Activated CD4-positive, alpha-beta T cell treated with anti-CD3 and anti-CD28 coated beads for 36 hours (primary cell): ENCODE measurements around the gene COMMD9. TPM values are rescaled to one million over a fixed set of nuclear protein-coding genes. Genes with fewer than 3 reads are reported as not detected.

Experiments
- ATAC-seq: fragments of 200-7000 bp; cut with Tn5 transposase; one replicate; pipeline ENCODE4 v1.10.0; 2021; ENCODE audit warnings: mild to moderate bottlenecking, moderate library complexity
- CTCF ChIA-PET: fragments of 350-600 bp; sonication (Branson Sonifier 250); formaldehyde crosslinking; loops from one replicate; lab custom pipeline; 2021; ENCODE audit warnings: antibody characterized with exemption; lab: Charles Lee
- POLR2A ChIA-PET: fragments of 350-600 bp; sonication (Branson Sonifier 250); formaldehyde crosslinking; loops from one replicate; lab custom pipeline; 2021; ENCODE audit warnings: antibody characterized with exemption, inconsistent platforms; lab: Charles Lee
- DNase-seq: peaks from one replicate; pipeline ENCODE4 v3.0.0-alpha.2; 2020
- H3K27ac Mint-ChIP-seq: one replicate; pipeline ENCODE4 v1.8.0; 2021; ENCODE audit warnings: mixed read lengths
- H3K27me3 Mint-ChIP-seq: one replicate; pipeline ENCODE4 v1.8.0; 2021; ENCODE audit warnings: mixed read lengths
- H3K36me3 Mint-ChIP-seq: one replicate; pipeline ENCODE4 v1.8.0; 2021; ENCODE audit warnings: low read depth, mixed read lengths
- H3K4me1 Mint-ChIP-seq: one replicate; pipeline ENCODE4 v1.8.0; 2021; ENCODE audit warnings: mixed read lengths
- H3K4me3 Mint-ChIP-seq: one replicate; pipeline ENCODE4 v1.8.0; 2021; ENCODE audit warnings: mild to moderate bottlenecking, moderate library complexity, mixed read lengths
- H3K9me3 Mint-ChIP-seq: one replicate; pipeline ENCODE4 v1.8.0; 2021; ENCODE audit warnings: low read depth, mixed read lengths
- intact Hi-C, 2 experiments: fragments of 100-400 bp; cut with DNase I in 1 of 2; cut with micrococcal nuclease in 1 of 2; formaldehyde crosslinking; loops; one replicate each; pipeline versions ENCODE4 v1.14.2 to v1.15.1; 2022 to 2024; cut with DNase I, micrococcal nuclease
- total RNA-seq, 2 experiments: library from RNA; stranded (reverse); gene quantifications; one replicate each; pipeline ENCODE4 v1.2.3, GENCODE V29; 2021

COMMD9 gene
- total RNA-seq, 2 experiments from 2014 or later, result 33.0 to 44.6 TPM

DNA sequence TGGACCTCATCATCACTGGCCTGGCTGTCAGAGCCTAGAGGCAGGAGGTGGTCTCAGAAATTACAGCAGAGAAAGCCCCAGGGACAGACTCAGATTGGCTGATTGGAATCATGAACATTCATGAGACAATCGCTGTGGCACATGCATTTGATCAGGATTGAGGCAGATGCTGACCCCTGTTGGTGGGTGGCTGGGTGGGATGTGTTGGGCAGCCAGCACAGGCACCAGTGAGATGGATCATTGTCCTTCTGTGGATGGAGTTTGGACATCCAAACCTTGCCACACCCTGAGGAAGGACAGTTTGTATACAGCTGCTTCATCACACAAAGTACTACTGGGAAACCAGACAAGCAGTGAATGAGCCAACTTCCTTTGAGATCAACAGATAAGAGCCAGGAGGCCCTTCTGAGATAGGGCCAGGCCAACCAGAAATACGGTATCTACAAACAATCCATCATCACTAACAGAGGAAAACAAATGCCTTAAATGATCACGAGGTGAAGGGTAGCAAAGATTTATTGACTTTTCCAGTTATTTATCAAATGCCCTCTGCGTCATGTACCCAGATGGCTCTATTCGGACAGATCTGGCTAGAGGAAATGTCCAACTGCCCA, 17.3 kb downstream of the COMMD9 start:
- Mint-ChIP-seq H3K27me3 (no peaks in the 10 kb centered on the region), H3K4me3 (no peak overlapping the region), H3K27ac (no peak overlapping the region), H3K36me3 (peaks cover 34% of the 10 kb centered on the region), H3K4me1 (no peaks in the 10 kb centered on the region), H3K9me3 (no peaks in the 10 kb centered on the region)
- intact Hi-C loops, result no loop called here
- no peak for ATAC-seq
- no peak for DNase-seq
- ChIA-PET CTCF (interaction anchor here (1.2 to 1.6 kb wide), 2 partner anchors 18 to 221 kb away, joined by 3 to 4 read pairs; no protein-coding TSS in a partner anchor), POLR2A (no interaction called here)

- no peak for ATAC-seq
- Mint-ChIP-seq H3K27me3 (no peaks in the 10 kb centered on the region), H3K36me3 (peaks cover 34% of the 10 kb centered on the region), H3K4me3 (no peak overlapping the region), H3K27ac (no peak overlapping the region), H3K4me1 (no peaks in the 10 kb centered on the region), H3K9me3 (no peaks in the 10 kb centered on the region)
- intact Hi-C loops, result no loop called here
- ChIA-PET CTCF (interaction anchor here (1.1 to 1.6 kb wide), 2 partner anchors 222 to 449 kb away, joined by 4 read pairs; no protein-coding TSS in a partner anchor), POLR2A (no interaction called here)
- DNase-seq, result no peak
Observed at GRCh38 chr11:36270701-36271100, 18.5 kb downstream of the COMMD9 start.

DNA sequence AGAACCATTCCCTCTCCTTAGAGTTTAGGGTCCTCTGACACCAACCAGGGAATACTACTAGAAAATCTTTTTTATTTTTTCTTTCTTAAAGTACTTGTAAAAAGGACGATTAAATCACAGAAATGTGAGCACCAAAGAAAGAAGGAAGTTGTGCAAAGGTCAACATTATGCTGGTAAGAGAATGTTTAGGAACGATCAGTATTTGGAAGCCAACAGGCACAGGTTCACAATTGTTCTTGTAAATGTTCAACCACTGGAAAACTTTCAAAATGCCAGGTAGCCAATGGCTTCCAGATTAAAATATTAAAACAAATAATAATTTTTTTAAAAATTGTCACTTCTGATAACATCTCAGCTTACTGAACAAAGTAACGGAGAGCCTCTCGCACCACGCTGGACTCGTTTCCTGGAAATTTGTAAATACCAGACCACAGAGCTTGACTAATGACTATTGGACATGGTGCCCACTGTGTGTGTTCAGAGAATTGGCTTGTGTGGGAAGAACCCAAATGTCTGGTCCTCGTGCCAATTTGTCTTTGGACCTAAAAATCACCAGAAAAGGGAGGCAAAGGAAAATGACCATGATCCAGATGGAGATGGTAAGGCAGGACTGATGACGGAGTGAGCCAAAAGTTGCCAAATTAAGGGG, 20.8 kb downstream of the COMMD9 start:
- ATAC-seq (no peak), DNase-seq (no peak)
- CTCF ChIA-PET, result interaction anchor here (0.8 to 4.0 kb wide), 7 partner anchors 10 to 654 kb away, joined by 3 to 17 read pairs (median 6); no protein-coding TSS in a partner anchor
- Mint-ChIP-seq H3K27me3 (peaks cover 3% of the 10 kb centered on the region), H3K9me3 (no peaks in the 10 kb centered on the region), H3K36me3 (peaks cover 20% of the 10 kb centered on the region), H3K27ac (no peak overlapping the region), H3K4me3 (no peak overlapping the region), H3K4me1 (no peaks in the 10 kb centered on the region)
- POLR2A ChIA-PET, result no interaction called here
- intact Hi-C loops, result loop anchor here (5.0 to 10.0 kb wide), 4 partner anchors 116 to 781 kb away; partner anchors contain the start of gene LDLRAD3 (in 1 of the 2)

GRCh38 chr11:36266767-36267166, 22.5 kb downstream of the COMMD9 start:
- POLR2A ChIA-PET, result no interaction called here
- H3K27ac Mint-ChIP-seq, result no peak overlapping the region
- no peaks in the 10 kb centered on the region for H3K4me1 Mint-ChIP-seq
- peaks cover 6% of the 10 kb centered on the region for H3K36me3 Mint-ChIP-seq
- intact Hi-C loops, result loop anchor here (1.0 to 10.0 kb wide), 7 partner anchors 114 to 779 kb away; partner anchors contain the start of gene LDLRAD3 (in 1 of the 2)
- H3K9me3 Mint-ChIP-seq, result no peaks in the 10 kb centered on the region
- peaks cover 5% of the 10 kb centered on the region for H3K27me3 Mint-ChIP-seq
- ATAC-seq, result no peak
- CTCF ChIA-PET, result interaction anchor here (0.5 to 4.0 kb wide), 26 partner anchors 8 to 783 kb away, joined by 3 to 17 read pairs (median 5); no protein-coding TSS in a partner anchor
- no peak for DNase-seq
- H3K4me3 Mint-ChIP-seq, result no peak overlapping the region

DNA sequence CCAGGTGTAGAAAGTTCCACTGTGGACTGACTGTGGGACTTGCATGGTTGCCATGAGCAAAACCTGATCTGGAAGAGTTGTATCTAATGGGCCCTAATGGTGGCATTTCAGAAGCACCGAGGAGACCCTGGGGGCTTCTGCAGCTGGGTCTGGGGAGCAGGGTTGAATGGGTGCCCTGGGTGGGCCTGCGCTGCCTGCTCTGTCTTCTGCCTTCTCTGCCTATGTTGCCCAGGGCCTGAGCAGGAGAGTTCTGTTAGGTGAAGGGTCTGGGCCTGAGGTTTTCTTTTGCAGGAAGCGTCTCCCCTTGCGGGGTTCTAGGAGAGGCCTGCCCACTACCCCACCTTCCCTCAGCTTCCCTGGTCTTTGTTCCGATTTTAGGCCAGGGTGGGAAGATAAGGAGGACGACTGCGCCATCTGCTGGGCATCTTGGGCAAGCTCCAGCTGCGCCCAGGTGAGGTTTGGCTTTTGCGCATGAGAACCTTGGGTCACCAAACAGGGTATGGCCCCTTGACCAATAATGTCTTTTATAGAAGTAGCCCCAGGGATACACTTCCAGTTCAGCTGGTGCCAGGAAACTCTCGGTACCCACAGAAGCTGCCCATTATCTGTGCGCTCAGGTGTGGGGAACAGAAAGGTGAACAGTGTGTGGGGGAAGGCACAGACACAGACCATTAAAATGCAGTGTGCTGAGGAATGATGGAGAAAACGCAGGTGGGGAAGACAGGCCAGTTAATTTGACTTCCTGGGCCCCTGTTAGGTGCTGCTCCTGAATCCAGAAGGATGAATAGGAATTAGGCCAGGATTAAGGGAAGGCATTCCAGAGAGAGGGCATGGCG, 23.2 kb downstream of the COMMD9 start:
- POLR2A ChIA-PET, result no interaction called here
- Mint-ChIP-seq H3K36me3 (no peaks in the 10 kb centered on the region), H3K27me3 (peaks cover 8% of the 10 kb centered on the region), H3K4me3 (no peak overlapping the region), H3K9me3 (no peaks in the 10 kb centered on the region), H3K4me1 (no peaks in the 10 kb centered on the region), H3K27ac (no peak overlapping the region)
- CTCF ChIA-PET, result interaction anchor here (0.6 to 4.0 kb wide), 32 partner anchors 8 to 841 kb away, joined by 3 to 17 read pairs (median 4); partner anchors contain the start of gene FJX1
- intact Hi-C loops, result loop anchor here (1.0 to 10.0 kb wide), 7 partner anchors 114 to 779 kb away; partner anchors contain the start of gene LDLRAD3 (in 1 of the 2)
- DNase-seq (peak; percentile 80), ATAC-seq (peak; percentile 77)

- intact Hi-C loops, result loop anchor here (5.0 to 10.0 kb wide), 4 partner anchors 113 to 778 kb away; partner anchors contain the start of gene LDLRAD3 (in 1 of the 2)
- POLR2A ChIA-PET, result no interaction called here
- CTCF ChIA-PET, result interaction anchor here (0.7 to 4.0 kb wide), 9 partner anchors 10 to 650 kb away, joined by 3 to 17 read pairs (median 8); no protein-coding TSS in a partner anchor
- H3K36me3 Mint-ChIP-seq, result no peaks in the 10 kb centered on the region
- no peaks in the 10 kb centered on the region for H3K4me1 Mint-ChIP-seq
- no peak overlapping the region for H3K27ac Mint-ChIP-seq
- DNase-seq, result no peak
- H3K4me3 Mint-ChIP-seq, result no peak overlapping the region
- H3K27me3 Mint-ChIP-seq, result peaks cover 12% of the 10 kb centered on the region
- no peak for ATAC-seq
- no peaks in the 10 kb centered on the region for H3K9me3 Mint-ChIP-seq
Observed at GRCh38 chr11:36264973-36265344, 24.3 kb downstream of the COMMD9 start.

- peaks cover 14% of the 10 kb centered on the region for H3K27me3 Mint-ChIP-seq
- no peaks in the 10 kb centered on the region for H3K4me1 Mint-ChIP-seq
- no peaks in the 10 kb centered on the region for H3K36me3 Mint-ChIP-seq
- intact Hi-C loops, result loop anchor here (10.0 kb wide), 2 partner anchors 319 to 439 kb away; partner anchors contain the start of gene LDLRAD3 (in 1 of the 2)
- CTCF ChIA-PET, result interaction anchor here (1.2 to 1.3 kb wide), 3 partner anchors 10 to 662 kb away, joined by 3 to 5 read pairs (median 3); no protein-coding TSS in a partner anchor
- POLR2A ChIA-PET, result no interaction called here
- H3K9me3 Mint-ChIP-seq, result no peaks in the 10 kb centered on the region
- no peak overlapping the region for H3K27ac Mint-ChIP-seq
- DNase-seq, result no peak
- ATAC-seq, result no peak
- H3K4me3 Mint-ChIP-seq, result no peak overlapping the region
Observed at GRCh38 chr11:36264011-36264972, 24.9 kb downstream of the COMMD9 start.

DNA sequence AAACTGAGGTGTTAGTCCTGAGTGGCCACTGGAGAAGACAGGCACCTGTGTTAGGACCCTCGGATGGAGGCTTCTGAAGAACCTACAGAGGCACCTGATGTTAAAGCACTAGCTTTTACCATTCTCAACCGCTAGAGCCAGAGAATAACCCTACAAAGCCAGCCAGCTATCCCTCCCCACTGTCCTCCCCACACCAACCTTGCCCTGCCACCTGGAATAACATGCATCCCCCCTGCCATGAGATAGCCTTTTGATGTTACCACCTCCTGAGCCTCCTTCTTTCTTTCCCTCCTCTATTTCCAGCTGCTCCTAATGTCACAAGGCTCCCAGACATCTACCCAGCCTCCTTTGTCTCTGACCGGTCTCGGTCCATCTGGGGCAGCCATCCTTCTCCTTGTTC, 28.1 kb downstream of the COMMD9 start:
- H3K27ac Mint-ChIP-seq, result no peak overlapping the region
- DNase-seq (no peak), ATAC-seq (no peak)
- no peaks in the 10 kb centered on the region for H3K36me3 Mint-ChIP-seq
- H3K9me3 Mint-ChIP-seq, result no peaks in the 10 kb centered on the region
- peaks cover 21% of the 10 kb centered on the region for H3K27me3 Mint-ChIP-seq
- POLR2A ChIA-PET, result no interaction called here
- no peaks in the 10 kb centered on the region for H3K4me1 Mint-ChIP-seq
- intact Hi-C loops, result loop anchor here (10.0 kb wide), 2 partner anchors 316 to 436 kb away; partner anchors contain the start of gene LDLRAD3 (in 1 of the 2)
- H3K4me3 Mint-ChIP-seq, result no peak overlapping the region
- CTCF ChIA-PET, result interaction anchor here (1.0 to 1.4 kb wide), 3 partner anchors 10 to 439 kb away, joined by 3 to 5 read pairs (median 3); no protein-coding TSS in a partner anchor

DNA sequence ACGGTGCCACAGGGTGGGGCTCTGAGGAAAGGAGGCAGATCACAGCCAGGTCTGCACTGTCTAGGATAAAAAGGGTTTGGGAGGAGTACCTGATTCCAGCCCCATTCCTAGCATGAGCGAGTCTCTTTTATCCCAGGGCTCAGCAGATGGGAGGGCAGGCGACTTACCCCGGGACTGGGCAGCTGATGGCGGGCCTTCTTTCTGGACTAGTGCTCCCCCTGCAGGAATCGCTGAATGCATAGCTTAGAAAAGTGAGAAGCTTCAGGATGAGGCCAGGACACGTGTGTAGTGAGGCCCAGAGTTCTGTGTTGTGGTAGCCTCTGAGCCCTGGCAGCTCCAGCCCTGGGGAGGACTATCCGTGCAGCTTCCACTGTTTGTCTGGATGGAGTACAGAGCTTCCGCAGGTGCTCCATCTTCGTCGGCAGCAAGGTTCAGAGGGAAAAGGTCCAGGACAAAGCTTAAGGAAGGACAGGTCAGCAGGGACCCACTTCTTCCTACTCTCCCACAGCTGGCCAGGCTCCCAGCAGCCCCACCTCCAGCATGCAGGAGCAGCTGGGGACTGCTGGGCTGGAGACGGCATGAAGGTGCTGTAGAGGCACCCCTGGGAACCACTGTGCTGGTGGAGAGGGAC, 30.4 kb downstream of the COMMD9 start:
- H3K9me3 Mint-ChIP-seq, result no peaks in the 10 kb centered on the region
- H3K4me3 Mint-ChIP-seq, result no peak overlapping the region
- H3K27me3 Mint-ChIP-seq, result peaks cover 21% of the 10 kb centered on the region
- H3K4me1 Mint-ChIP-seq, result no peaks in the 10 kb centered on the region
- no peak overlapping the region for H3K27ac Mint-ChIP-seq
- POLR2A ChIA-PET, result no interaction called here
- ATAC-seq, result peak; percentile 71
- DNase-seq, result peak; percentile 61
- intact Hi-C loops, result loop anchor here in 1 of 2 experiments (2.0 to 10.0 kb wide), 2 partner anchors 74 to 216 kb away; no protein-coding TSS in a partner anchor
- CTCF ChIA-PET, result interaction anchor here (0.6 to 2.5 kb wide), 16 partner anchors 9 to 771 kb away, joined by 3 to 16 read pairs (median 4); no protein-coding TSS in a partner anchor
- H3K36me3 Mint-ChIP-seq, result no peaks in the 10 kb centered on the region
